ENCODE measurements around the gene HDAC9.

The HDAC9 gene

GRCh38 chr7:18494821-18495408, 634 bp upstream of the HDAC9 start:
- peak; percentile 35 for DNase-seq

- DNase-seq: no peak
These were observed 772 bp downstream of the HDAC9 start for GRCh38 chr7:18496341-18496700.

GRCh38 chr7:18497082-18497481, 1.5 kb downstream of the HDAC9 start:
- DNase-seq: no peak

- no peak for DNase-seq
These were observed 2.3 kb downstream of the HDAC9 start for GRCh38 chr7:18497800-18498199.

- DNase-seq: no peak
These were observed 2.8 kb downstream of the HDAC9 start for GRCh38 chr7:18498341-18498740.

GRCh38 chr7:18499407-18500177, 4.0 kb downstream of the HDAC9 start:
- no peak for DNase-seq

- DNase-seq: no peak
These were observed 7.7 kb downstream of the HDAC9 start for GRCh38 chr7:18503126-18503866.

- DNase-seq: no peak
These were observed 9.4 kb downstream of the HDAC9 start for GRCh38 chr7:18504965-18505364.

GRCh38 chr7:18505870-18506460, 10.4 kb downstream of the HDAC9 start:
- DNase-seq: no peak

GRCh38 chr7:18508443-18509427, 13.2 kb downstream of the HDAC9 start:
- no peak for DNase-seq

- no peak for DNase-seq
These were observed 13.9 kb downstream of the HDAC9 start for GRCh38 chr7:18509481-18509880.

- DNase-seq: no peak
These were observed 16.0 kb downstream of the HDAC9 start for GRCh38 chr7:18511351-18512140.

GRCh38 chr7:18513343-18513742, 17.8 kb downstream of the HDAC9 start:
- no peak for DNase-seq

- DNase-seq: no peak
These were observed 19.5 kb downstream of the HDAC9 start for GRCh38 chr7:18515067-18515466.

GRCh38 chr7:18517646-18518045, 22.1 kb downstream of the HDAC9 start:
- DNase-seq: no peak

- no peak for DNase-seq
These were observed 23.0 kb downstream of the HDAC9 start for GRCh38 chr7:18518555-18518954.

- no peak for DNase-seq
These were observed 25.1 kb downstream of the HDAC9 start for GRCh38 chr7:18520450-18521235.

GRCh38 chr7:18521236-18521589, 25.7 kb downstream of the HDAC9 start:
- DNase-seq: no peak

- no peak for DNase-seq
These were observed 26.5 kb downstream of the HDAC9 start for GRCh38 chr7:18521945-18522566.

- no peak for DNase-seq
These were observed 28.7 kb downstream of the HDAC9 start for GRCh38 chr7:18524248-18524647.

Measured in right hindlimb (tissue), 1 donor.